Uterus (tissue), 2 donors: ENCODE results near the gene DNAH6.

Experiments used
- CTCF ChIP-seq, 4 experiments: fragments of 200-600 bp in 2 of 4; fragments of 450-650 bp in 2 of 4; sonication (generic) in 2 of 4; IDR thresholded peaks; one replicate each; pipeline ENCODE4 v1.5.1; 2016 to 2019; ENCODE audit warnings: antibody characterized with exemption in 4 of 4, mild to moderate bottlenecking in 2 of 4, moderate library complexity in 1 of 4
- POLR2A ChIP-seq, 2 donors: fragments of 450-650 bp; IDR thresholded peaks; one replicate each; pipeline ENCODE4 v1.6.1; 2016; ENCODE audit warnings: antibody characterized with exemption in 2 of 2, mild to moderate bottlenecking in 1 of 2, moderate library complexity in 1 of 2

- TF ChIP-seq POLR2A (IDR thresholded peaks at IDR 0.05) (no peak), CTCF (IDR thresholded peaks at IDR 0.05) (no peak)
Measured at GRCh38 chr2:84851876-84852275, 335.6 kb downstream of the DNAH6 start.
